Measurements from ENCODE around the gene SEMA3B.

Gene SEMA3B

GRCh38 chr3:50321336-50322114, 52.6 kb downstream of the SEMA3B start:
- H3K27me3 Mint-ChIP-seq (ENCODE audit: low read depth): no peaks in the 10 kb centered on the region

DNA sequence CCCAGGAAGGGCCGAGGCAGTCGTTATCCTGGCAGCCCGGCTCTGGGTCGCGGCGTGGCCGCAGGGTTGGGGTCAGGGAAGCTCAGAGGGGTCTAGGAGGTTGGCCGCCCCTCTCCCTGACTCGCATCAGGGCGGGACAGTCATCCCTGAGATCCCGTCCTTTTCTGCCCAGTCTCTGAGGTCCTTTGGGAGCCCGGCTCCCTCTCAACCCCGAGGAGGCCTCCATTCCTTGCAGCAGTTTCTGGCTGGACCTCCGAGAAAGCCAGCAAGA, 53.1 kb downstream of the SEMA3B start:
- H3K9me3 Mint-ChIP-seq: no peaks in the 10 kb centered on the region
- H3K27me3 Mint-ChIP-seq (ENCODE audit: low read depth): no peaks in the 10 kb centered on the region
- TF ChIP-seq, protein P1, sequence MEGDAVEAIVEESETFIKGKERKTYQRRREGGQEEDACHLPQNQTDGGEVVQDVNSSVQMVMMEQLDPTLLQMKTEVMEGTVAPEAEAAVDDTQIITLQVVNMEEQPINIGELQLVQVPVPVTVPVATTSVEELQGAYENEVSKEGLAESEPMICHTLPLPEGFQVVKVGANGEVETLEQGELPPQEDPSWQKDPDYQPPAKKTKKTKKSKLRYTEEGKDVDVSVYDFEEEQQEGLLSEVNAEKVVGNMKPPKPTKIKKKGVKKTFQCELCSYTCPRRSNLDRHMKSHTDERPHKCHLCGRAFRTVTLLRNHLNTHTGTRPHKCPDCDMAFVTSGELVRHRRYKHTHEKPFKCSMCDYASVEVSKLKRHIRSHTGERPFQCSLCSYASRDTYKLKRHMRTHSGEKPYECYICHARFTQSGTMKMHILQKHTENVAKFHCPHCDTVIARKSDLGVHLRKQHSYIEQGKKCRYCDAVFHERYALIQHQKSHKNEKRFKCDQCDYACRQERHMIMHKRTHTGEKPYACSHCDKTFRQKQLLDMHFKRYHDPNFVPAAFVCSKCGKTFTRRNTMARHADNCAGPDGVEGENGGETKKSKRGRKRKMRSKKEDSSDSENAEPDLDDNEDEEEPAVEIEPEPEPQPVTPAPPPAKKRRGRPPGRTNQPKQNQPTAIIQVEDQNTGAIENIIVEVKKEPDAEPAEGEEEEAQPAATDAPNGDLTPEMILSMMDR (IDR thresholded peaks at IDR 0.05; ENCODE audit: unreplicated experiment in 3 of 3): no peak
- H3K4me3 Mint-ChIP-seq: peak overlapping the region; percentile 86 to 92 (median 88)
- H3K27ac Mint-ChIP-seq: peak overlapping the region; percentile 99 to 100 (median 99)
- H3K4me1 Mint-ChIP-seq: peaks cover 41% of the 10 kb centered on the region
- peaks cover 25% of the 10 kb centered on the region for H3K36me3 Mint-ChIP-seq (ENCODE audit: low read depth)

More at GRCh38 chr3:50321336-50322114, 52.6 kb downstream of the SEMA3B start:
- Mint-ChIP-seq H3K4me1 (peaks cover 41% of the 10 kb centered on the region), H3K4me3 (peak overlapping the region; percentile 86 to 92 (median 88)), H3K9me3 (no peaks in the 10 kb centered on the region), H3K36me3 (ENCODE audit: low read depth) (peaks cover 30% of the 10 kb centered on the region), H3K27ac (peak overlapping the region; percentile 99 to 100 (median 99))
- TF ChIP-seq, protein P1 (IDR thresholded peaks at IDR 0.05; ENCODE audit: unreplicated experiment in 3 of 3): peak; percentile 65 to 73 (median 71)

DNA sequence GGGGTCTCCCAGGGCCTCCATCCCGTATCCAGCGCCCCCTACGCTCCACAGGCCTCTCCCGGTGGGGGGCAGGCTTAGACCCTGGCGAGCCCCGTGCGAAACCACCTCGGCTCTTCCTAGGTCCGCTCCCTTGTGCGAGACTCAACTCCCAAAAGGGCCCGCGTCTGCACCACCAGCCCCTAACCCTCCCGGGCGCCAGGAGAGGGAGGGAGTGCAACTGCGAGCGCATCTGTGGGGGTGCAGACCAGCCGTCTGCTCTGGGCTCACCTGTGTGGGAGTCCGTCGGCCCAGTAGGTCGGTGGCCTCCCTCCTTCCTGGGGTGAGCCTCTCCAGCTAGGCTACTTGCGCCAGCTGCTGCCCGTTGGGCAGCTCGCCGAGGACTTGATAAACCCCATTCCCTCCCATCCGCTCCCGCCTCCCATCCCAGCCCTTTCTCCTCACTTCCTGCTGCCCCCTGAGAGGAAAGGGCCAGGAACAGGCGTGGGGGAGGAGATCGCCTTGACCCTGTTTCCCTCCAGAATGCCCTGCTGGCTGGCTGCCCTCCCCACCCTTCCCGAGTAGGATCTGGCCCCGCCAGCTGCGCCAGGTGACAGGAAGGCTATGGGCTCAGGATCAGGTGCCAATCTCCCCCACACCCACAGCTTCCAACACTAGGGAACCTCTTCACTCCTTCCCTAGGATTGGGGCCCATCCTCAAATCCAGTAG, 53.6 kb downstream of the SEMA3B start, which contains the start of gene HYAL2:
Gene HYAL2 (minus strand): TSS at position 360 of the 706 bp plus-strand sequence. CDS start 2,256 bp downstream, outside the sequence.
- TF ChIP-seq, protein P1 (IDR thresholded peaks at IDR 0.05; ENCODE audit: unreplicated experiment in 3 of 3): no peak
- Mint-ChIP-seq H3K4me1 (peaks cover 41% of the 10 kb centered on the region), H3K4me3 (peak within 1 kb of the TSS; percentile 86 to 92 (median 88)), H3K9me3 (no peaks in the 10 kb centered on the region), H3K27me3 (ENCODE audit: low read depth) (no peaks in the 10 kb centered on the region), H3K36me3 (ENCODE audit: low read depth) (peaks cover 21% of the 10 kb centered on the region), H3K27ac (peak within 1 kb of the TSS; percentile 99 to 100 (median 99))

DNA sequence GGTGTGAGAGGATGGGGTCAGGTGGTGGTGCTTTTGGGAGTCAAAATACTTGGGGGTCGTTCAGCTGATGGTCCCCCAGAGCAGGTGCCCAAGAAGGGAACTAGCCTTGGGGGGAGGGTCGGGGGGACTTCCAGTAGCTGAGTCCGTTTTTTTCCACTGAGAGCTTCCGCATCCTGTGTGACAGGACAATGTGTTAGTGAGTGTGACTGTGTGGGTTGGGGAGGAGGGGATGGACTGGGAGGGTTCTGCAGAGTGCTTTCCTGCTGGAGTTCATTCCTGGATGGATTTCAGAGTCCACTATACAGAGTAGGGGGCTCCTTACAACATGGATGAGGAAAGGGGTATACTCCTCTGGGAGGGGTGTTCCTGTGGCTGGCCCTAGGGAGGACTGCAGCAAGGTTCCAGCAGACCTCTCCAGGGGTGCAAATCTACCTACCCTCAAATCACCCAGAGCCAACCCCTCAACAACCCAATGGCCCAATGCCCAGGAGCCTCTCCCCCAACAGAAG, 54.2 kb downstream of the SEMA3B start:
- TF ChIP-seq, protein P1 (IDR thresholded peaks at IDR 0.05; ENCODE audit: unreplicated experiment in 3 of 3): no peak
- Mint-ChIP-seq H3K36me3 (ENCODE audit: low read depth) (peaks cover 20% of the 10 kb centered on the region), H3K4me1 (peaks cover 42% of the 10 kb centered on the region), H3K9me3 (no peaks in the 10 kb centered on the region), H3K4me3 (peak overlapping the region; percentile 86 to 92 (median 88)), H3K27ac (peak overlapping the region; percentile 99 to 100 (median 99)), H3K27me3 (ENCODE audit: low read depth) (no peaks in the 10 kb centered on the region)

GRCh38 chr3:50323614-50324199, 54.8 kb downstream of the SEMA3B start:
- Mint-ChIP-seq H3K4me3 (peak overlapping the region in 2 of 3 experiments; percentile 80 to 92), H3K27me3 (ENCODE audit: low read depth) (no peaks in the 10 kb centered on the region), H3K4me1 (peaks cover 42% of the 10 kb centered on the region), H3K9me3 (no peaks in the 10 kb centered on the region), H3K36me3 (ENCODE audit: low read depth) (peaks cover 14% of the 10 kb centered on the region), H3K27ac (peak overlapping the region; percentile 99 to 100 (median 99))
- TF ChIP-seq, protein P1 (IDR thresholded peaks at IDR 0.05; ENCODE audit: unreplicated experiment in 3 of 3): no peak
